Endothelial cell of umbilical vein (primary cell): ENCODE measurements around the gene DND1. TPM values are rescaled to one million over a fixed set of nuclear protein-coding genes. Genes with fewer than 3 reads are reported as not detected.

Experiments
- BruUV-seq: library from RNA; stranded (reverse); fragments of 400-500 nt; replicated peaks from 2 replicates; lab custom pipeline; 2021; lab: Mats Ljungman, UMichigan
- CTCF ChIA-PET: fragments of 300-600, 350-600 bp; sonication (Branson Sonifier 250); formaldehyde crosslinking; loops from one replicate; lab custom pipeline; 2021; ENCODE audit warnings: antibody characterized with exemption, inconsistent platforms; lab: Charles Lee
- POLR2A ChIA-PET: fragments of 300-600, 350-600 bp; sonication (Branson Sonifier 250); formaldehyde crosslinking; loops from one replicate; lab custom pipeline; 2021; ENCODE audit warnings: antibody characterized with exemption, inconsistent platforms; lab: Charles Lee
- DNase-seq: peaks from one replicate; pipeline ENCODE4 v3.0.0-alpha.2; 2011; ENCODE audit warnings: low read depth, low spot score
- FAIRE-seq: peaks from 2 replicates; lab custom pipeline; 2011; peaks lifted over from hg19 to GRCh38; lab: Jason Lieb, UNC
- H2AFZ ChIP-seq: 2 replicates; pipeline ENCODE4 v1.6.0; 2012; ENCODE audit warnings: low read depth, low read length, control low read depth, inconsistent platforms
- H3K27ac ChIP-seq: 2 replicates; pipeline ENCODE4 v1.5.1; 2011; ENCODE audit warnings: low read depth, mild to moderate bottlenecking, control low read depth, low read length, moderate library complexity; ENCODE audit not compliant: insufficient read depth
- H3K27me3 ChIP-seq, 2 experiments: 2 replicates each; pipeline versions ENCODE4 v1.6.0 to v1.6.1; 2011; ENCODE audit warnings: low read length in 2 of 2, mixed read lengths in 1 of 2; ENCODE audit not compliant: control insufficient read depth in 2 of 2, insufficient read depth in 2 of 2
- H3K36me3 ChIP-seq, 2 experiments: 2 replicates in 1 of 2; 3 replicates in 1 of 2; pipeline ENCODE4 v1.5.1; 2011; ENCODE audit warnings: low read length in 2 of 2, mild to moderate bottlenecking in 1 of 2, moderate library complexity in 1 of 2; ENCODE audit not compliant: control insufficient read depth in 2 of 2, insufficient read depth in 2 of 2; ENCODE audit errors: extremely low read depth in 1 of 2
- H3K4me1 ChIP-seq: 3 replicates; pipeline ENCODE4 v1.5.1; 2011; ENCODE audit warnings: mild to moderate bottlenecking, low read length; ENCODE audit not compliant: control insufficient read depth, insufficient read depth; ENCODE audit errors: extremely low read depth
- H3K4me2 ChIP-seq: 2 replicates; pipeline ENCODE4 v1.6.1; 2011; ENCODE audit warnings: low read length, control low read depth, mixed read lengths; ENCODE audit not compliant: insufficient read depth
- H3K4me3 ChIP-seq, 3 experiments: fragments of 200-600 bp in 1 of 3; sonication (generic), shearing (Covaris generic) in 1 of 3; replicated peaks in 1 of 3; 2 replicates each; pipeline ENCODE4 v1.5.1; 2011 to 2016; ENCODE audit warnings: control low read depth in 3 of 3, low read length in 3 of 3, mild to moderate bottlenecking in 2 of 3, inconsistent platforms in 1 of 3, low read depth in 1 of 3, moderate library complexity in 1 of 3; ENCODE audit not compliant: insufficient read depth in 1 of 3
- H3K79me2 ChIP-seq: 2 replicates; pipeline ENCODE4 v1.6.0; 2012; ENCODE audit warnings: low read length, inconsistent platforms; ENCODE audit not compliant: control insufficient read depth, insufficient read depth
- H3K9ac ChIP-seq: replicated peaks from 2 replicates; pipeline ENCODE3; 2011; ENCODE audit warnings: low read length, control low read depth; ENCODE audit not compliant: insufficient read depth; ENCODE audit errors: extremely low read depth
- H3K9me1 ChIP-seq: replicated peaks from 3 replicates; pipeline ENCODE4 v1.6.0; 2011; ENCODE audit warnings: mild to moderate bottlenecking, low read length; ENCODE audit not compliant: control insufficient read depth, insufficient read depth; ENCODE audit errors: extremely low read depth
- H3K9me3 ChIP-seq: replicated peaks from 2 replicates; pipeline ENCODE4 v1.5.1; 2012; ENCODE audit warnings: low read length, inconsistent platforms; ENCODE audit not compliant: control insufficient read depth, insufficient read depth
- H4K20me1 ChIP-seq: replicated peaks from 2 replicates; pipeline ENCODE3; 2011; ENCODE audit warnings: mild to moderate bottlenecking, low read length; ENCODE audit not compliant: control insufficient read depth, insufficient read depth; ENCODE audit errors: extremely low read depth
- CTCF ChIP-seq, 2 donors: IDR thresholded peaks; 1 replicate in 1 of 2; 2 replicates in 1 of 2; pipeline ENCODE4 v1.5.1; 2011; ENCODE audit warnings: low read length in 2 of 2, mild to moderate bottlenecking in 2 of 2, moderate library complexity in 2 of 2, control low read depth in 1 of 2, inconsistent platforms in 1 of 2, low read depth in 1 of 2; ENCODE audit not compliant: insufficient read depth in 1 of 2; ENCODE audit errors: extremely low read depth in 1 of 2
- EZH2 ChIP-seq: IDR thresholded peaks from 2 replicates; pipeline ENCODE4 v1.6.1; 2012; ENCODE audit warnings: borderline replicate concordance, low read depth, mild to moderate bottlenecking, moderate library complexity, low read length, inconsistent platforms; ENCODE audit not compliant: severe bottlenecking
- FOS ChIP-seq: IDR thresholded peaks from 2 replicates; pipeline ENCODE4 v1.6.1; 2011; ENCODE audit warnings: mild to moderate bottlenecking, low read length, moderate library complexity, borderline replicate concordance; ENCODE audit not compliant: insufficient read depth
- GATA2 ChIP-seq: IDR thresholded peaks from 2 replicates; pipeline ENCODE4 v1.7.0; 2011; ENCODE audit warnings: low read depth, mild to moderate bottlenecking, moderate library complexity, mixed read lengths, low read length; ENCODE audit not compliant: insufficient read length, insufficient read depth
- JUN ChIP-seq: IDR thresholded peaks from 2 replicates; pipeline ENCODE4 v1.6.1; 2011; ENCODE audit warnings: borderline replicate concordance, low read depth; ENCODE audit not compliant: insufficient read length, insufficient read depth
- MYC ChIP-seq: IDR thresholded peaks from one replicate; pipeline ENCODE4 v1.6.1; 2011; ENCODE audit warnings: mild to moderate bottlenecking, low read depth, low read length
- POLR2AphosphoS5 ChIP-seq: IDR thresholded peaks from 2 replicates; pipeline ENCODE4 v1.6.1; 2012; ENCODE audit warnings: low read depth, mild to moderate bottlenecking, control low read depth, low read length, moderate library complexity; ENCODE audit not compliant: insufficient read depth
- dilution Hi-C: fragments of 300-500 bp; cut with MboI; formaldehyde crosslinking; loops from one replicate; pipeline ENCODE4 v1.15.0; 2019; ENCODE audit warnings: low sequenced_read_pairs; ENCODE audit not compliant: extremely low pct_ligation_motif_present
- intact Hi-C: fragments of 100-400 bp; cut with micrococcal nuclease; formaldehyde crosslinking; loops from one replicate; pipeline ENCODE4 v1.10.0; 2022
- polyA plus RNA-seq, 4 experiments: library from polyadenylated mRNA; depleted of rRNA in 3 of 4; stranded (reverse) in 3 of 4; unstranded in 1 of 4; fragments of >200 nt; gene quantifications; 2 replicates each; pipeline versions ENCODE4 v1.2.1 to v1.2.3, GENCODE V29; 2011 to 2012; ENCODE audit warnings: missing spikeins in 1 of 4
- total RNA-seq: library from RNA; stranded (reverse); gene quantifications from 2 replicates; pipeline ENCODE4 v1.2.3, GENCODE V29; 2021
- TF ChIP-seq, protein P1 (sequence below): IDR thresholded peaks from 2 replicates; pipeline ENCODE4 v1.6.1; 2011; ENCODE audit not compliant: insufficient read depth, insufficient read length

DND1 gene
- total and polyA plus RNA-seq, 2 donors (not counting 3 experiments of a cell fraction or from before 2014, with no cell fraction given), result 1.1 to 1.2 TPM

GRCh38 chr5:140696891-140697492, 23.6 kb upstream of the DND1 start:
- DNase-seq (no peak), FAIRE-seq (no peak)
- TF ChIP-seq POLR2AphosphoS5 (no peak), EZH2 (no peak), GATA2 (no peak), FOS (no peak), CTCF (IDR thresholded peaks at IDR 0.05; ENCODE audit: extremely low read depth in 1 of 2, insufficient read depth in 1 of 2, low read depth in 1 of 2, low read length in 2 of 2) (no peak), JUN (no peak), MYC (no peak)
- TF ChIP-seq, protein P1, sequence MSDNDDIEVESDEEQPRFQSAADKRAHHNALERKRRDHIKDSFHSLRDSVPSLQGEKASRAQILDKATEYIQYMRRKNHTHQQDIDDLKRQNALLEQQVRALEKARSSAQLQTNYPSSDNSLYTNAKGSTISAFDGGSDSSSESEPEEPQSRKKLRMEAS, result no peak
- ChIA-PET POLR2A (interaction anchor here (0.6 to 1.1 kb wide), 2 partner anchors 13 to 147 kb away, joined by 3 to 5 read pairs; no protein-coding TSS in a partner anchor), CTCF (no interaction called here)
- H3K9ac ChIP-seq, result no peak overlapping the region
- intact Hi-C loops, result no loop called here
- no peak overlapping the region for H3K4me2 ChIP-seq
- H3K27me3 ChIP-seq, result no peaks in the 10 kb centered on the region
- H3K4me1 ChIP-seq, result peaks cover 17% of the 10 kb centered on the region
- peaks cover 38% of the 10 kb centered on the region for H3K79me2 ChIP-seq
- no peaks in the 10 kb centered on the region for H3K9me3 ChIP-seq
- peaks cover 38 to 41% of the 10 kb centered on the region in 2 experiments for H3K36me3 ChIP-seq
- BruUV-seq, result no TSS peak
- H4K20me1 ChIP-seq, result peaks cover 2% of the 10 kb centered on the region
- no peaks in the 10 kb centered on the region for H3K9me1 ChIP-seq
- H3K27ac ChIP-seq, result no peak overlapping the region
- no peak overlapping the region for H3K4me3 ChIP-seq
- dilution Hi-C loops, result no loop called here
- no peak overlapping the region for H2AFZ ChIP-seq
